HT1080 (cell line): ENCODE measurements around the gene PCNT. TPM values are rescaled to one million over a fixed set of nuclear protein-coding genes. Genes with fewer than 3 reads are reported as not detected.

Experiments used
- DNase-seq: peaks from one replicate; pipeline ENCODE4 v3.0.0-alpha.2; 2015; ENCODE audit warnings: low read depth
- polyA plus RNA-seq, 2 experiments: library from polyadenylated mRNA; depleted of rRNA; stranded (reverse); fragments of >200 nt; gene quantifications; 2 replicates each; pipeline ENCODE4 v1.2.3, GENCODE V29; 2015
- total RNA-seq: library from RNA; depleted of rRNA; stranded (reverse); fragments of >200 nt; shearing (Covaris generic); gene quantifications from 2 replicates; pipeline ENCODE4 v1.2.3, GENCODE V29; 2014; rRNA removed

Gene PCNT
- total RNA-seq = 29.2 and 30.1 TPM in 2 replicates
- 7.5 and 12.0 TPM in 2 replicates for polyA plus RNA-seq (2015; cell fraction: cytosol; rRNA removed)
- 60.0 and 68.7 TPM in 2 replicates for polyA plus RNA-seq (2015; cell fraction: nucleus; rRNA removed)

GRCh38 chr21:46323710-46324389 lies at the start of gene PCNT, which contains the start of gene C21orf58:
Gene PCNT (plus strand): TSS chr21:46324156. CDS start chr21:46324229, 73 bp downstream.
Gene C21orf58 (minus strand): TSS chr21:46323870. CDS start chr21:46322738, 1,132 bp downstream.
- peak; percentile 97 for DNase-seq

- DNase-seq = no peak
Observed at GRCh38 chr21:46274797-46275390, 49.1 kb upstream of the PCNT start.

GRCh38 chr21:46284077-46284644 lies 39.8 kb upstream of the PCNT start:
- no peak for DNase-seq

GRCh38 chr21:46284733-46285132 lies 39.2 kb upstream of the PCNT start:
- no peak for DNase-seq

- no peak for DNase-seq
Observed at GRCh38 chr21:46285206-46285661, 38.7 kb upstream of the PCNT start, which contains the start of gene MCM3AP. Gene MCM3AP (minus strand): TSS chr21:46285611. CDS start chr21:46285286, 325 bp downstream.

GRCh38 chr21:46285761-46286647 lies 38.0 kb upstream of the PCNT start, which contains the start of gene YBEY:
Gene YBEY (plus strand): TSS chr21:46286342. CDS start chr21:46286914, 572 bp downstream.
- peak; percentile 90 for DNase-seq

GRCh38 chr21:46286648-46287002 lies 37.3 kb upstream of the PCNT start:
- no peak for DNase-seq

- no peak for DNase-seq
Observed at GRCh38 chr21:46287541-46287940, 36.4 kb upstream of the PCNT start.

GRCh38 chr21:46289655-46290179 lies 34.2 kb upstream of the PCNT start:
- DNase-seq = no peak

- DNase-seq = no peak
Observed at GRCh38 chr21:46291561-46291960, 32.4 kb upstream of the PCNT start.

- DNase-seq = peak; percentile 77
Observed at GRCh38 chr21:46294647-46295176, 29.2 kb upstream of the PCNT start.

GRCh38 chr21:46295177-46295770 lies 28.7 kb upstream of the PCNT start:
- DNase-seq = peak; percentile 50

GRCh38 chr21:46295996-46296752 lies 27.8 kb upstream of the PCNT start:
- no peak for DNase-seq

- DNase-seq = no peak
Observed at GRCh38 chr21:46297338-46298271, 26.4 kb upstream of the PCNT start.

GRCh38 chr21:46299167-46299566 lies 24.8 kb upstream of the PCNT start:
- no peak for DNase-seq

GRCh38 chr21:46301759-46302158 lies 22.2 kb upstream of the PCNT start:
- no peak for DNase-seq

GRCh38 chr21:46304437-46304836 lies 19.5 kb upstream of the PCNT start:
- DNase-seq = no peak

GRCh38 chr21:46304955-46305354 lies 19.0 kb upstream of the PCNT start:
- DNase-seq = no peak
